HepG2 (cell line): ENCODE data around the gene PTPRD. TPM values are rescaled to one million over a fixed set of nuclear protein-coding genes. Genes with fewer than 3 reads are reported as not detected.

ENCODE experiments used
- ATAC-seq: fragments of 200-7000 bp; cut with Tn5 transposase; 3 replicates; pipeline ENCODE4 v1.9.1; 2020; ENCODE audit warnings: mild to moderate bottlenecking, moderate library complexity
- BruUV-seq: library from RNA; stranded (reverse); fragments of 400-500 nt; replicated peaks from 2 replicates; lab custom pipeline; 2021; lab: Mats Ljungman, UMichigan
- CTCF ChIA-PET: fragments of 300-600 bp; formaldehyde crosslinking; extraction: SDS; loops from one replicate; lab custom pipeline; 2021; ENCODE audit warnings: low total read pairs, inconsistent platforms, low intra/inter-chr PET ratio; lab: Yijun Ruan, JAX
- POLR2A ChIA-PET: fragments of 350-600 bp; sonication (Branson Sonifier 250); formaldehyde crosslinking; loops from one replicate; lab custom pipeline; 2020; ENCODE audit warnings: antibody characterized with exemption, inconsistent platforms; lab: Yijun Ruan, JAX
- DNase-seq: peaks from one replicate; pipeline ENCODE4 v3.0.0-alpha.2; 2015; ENCODE audit warnings: low spot score
- FAIRE-seq: peaks from 3 replicates; lab custom pipeline; 2011; peaks lifted over from hg19 to GRCh38; lab: Jason Lieb, UNC
- H2AFZ ChIP-seq: one replicate; pipeline ENCODE4 v1.6.1; 2011; ENCODE audit warnings: low read length, inconsistent platforms
- H3K27ac ChIP-seq: fragments of 300-600 bp; 3 replicates; pipeline ENCODE4 v1.8.0; 2011; ENCODE audit warnings: mixed run types, mild to moderate bottlenecking, mixed read lengths, low read length, inconsistent platforms; ENCODE audit not compliant: insufficient read depth; ENCODE audit errors: extremely low read length
- H3K27me3 ChIP-seq, 2 experiments: fragments of 200-600 bp in 1 of 2; 2 replicates in 1 of 2; 3 replicates in 1 of 2; pipeline versions ENCODE4 v1.6.0 to v1.8.0; 2011; ENCODE audit warnings: low read length in 2 of 2, mild to moderate bottlenecking in 2 of 2, moderate library complexity in 2 of 2, inconsistent platforms in 1 of 2; ENCODE audit not compliant: insufficient read depth in 2 of 2, control insufficient read depth in 1 of 2
- H3K36me3 ChIP-seq, 2 experiments: fragments of 200-600 bp in 1 of 2; replicated peaks in 1 of 2; 2 replicates in 1 of 2; 3 replicates in 1 of 2; pipeline versions ENCODE4 v1.5.1 to v1.8.0; 2011; ENCODE audit warnings: low read length in 2 of 2, inconsistent platforms in 1 of 2; ENCODE audit not compliant: insufficient read depth in 2 of 2, control insufficient read depth in 1 of 2
- H3K4me1 ChIP-seq: 2 replicates; pipeline ENCODE4 v1.5.1; 2012; ENCODE audit warnings: low read length, inconsistent platforms; ENCODE audit not compliant: insufficient read depth
- H3K4me2 ChIP-seq: 2 replicates; pipeline ENCODE4 v1.6.0; 2011; ENCODE audit warnings: low read depth, low read length, inconsistent platforms
- H3K4me3 ChIP-seq, 3 experiments: fragments of 200-600 bp in 1 of 3; sonication (generic), shearing (Covaris generic) in 1 of 3; replicated peaks in 1 of 3; 2 replicates each; pipeline ENCODE4 v1.5.1; 2011 to 2016; ENCODE audit warnings: low read length in 3 of 3, inconsistent platforms in 2 of 3, low read depth in 2 of 3, mild to moderate bottlenecking in 2 of 3, control low read depth in 1 of 3, mixed read lengths in 1 of 3; ENCODE audit not compliant: insufficient read depth in 1 of 3
- H3K79me2 ChIP-seq: one replicate; pipeline ENCODE4 v1.6.1; 2011; ENCODE audit warnings: low read length, inconsistent platforms; ENCODE audit not compliant: insufficient read depth
- H3K9ac ChIP-seq: 2 replicates; pipeline ENCODE4 v1.6.0; 2011; ENCODE audit warnings: mild to moderate bottlenecking, low read depth, low read length, inconsistent platforms; ENCODE audit not compliant: insufficient read depth
- H3K9me3 ChIP-seq: 2 replicates; pipeline ENCODE4 v1.5.1; 2012; ENCODE audit warnings: mild to moderate bottlenecking, low read length
- H4K20me1 ChIP-seq: 2 replicates; pipeline ENCODE4 v1.6.0; 2011; ENCODE audit warnings: inconsistent platforms, mild to moderate bottlenecking, low read length, moderate library complexity; ENCODE audit not compliant: insufficient read depth
- BRF2 ChIP-seq: sonication (generic); formaldehyde crosslinking; IDR thresholded peaks from 2 replicates; pipeline ENCODE4 v1.8.1; 2022; ENCODE audit warnings: mild to moderate bottlenecking, missing genetic modification reagents
- ETV6 ChIP-seq: sonication (generic); formaldehyde crosslinking; conservative IDR thresholded peaks from 2 replicates; pipeline ENCODE4 v1.4.0; 2020; ENCODE audit warnings: missing genetic modification reagents
- HOMEZ ChIP-seq: IDR thresholded peaks from 2 replicates; pipeline ENCODE4 v1.6.1; 2016; ENCODE audit warnings: low read depth
- NFAT5 ChIP-seq: sonication (generic); formaldehyde crosslinking; IDR thresholded peaks from 2 replicates; pipeline ENCODE4 v1.4.0; 2020; ENCODE audit warnings: missing genetic modification reagents
- SALL1 ChIP-seq: sonication (generic); formaldehyde crosslinking; IDR thresholded peaks from 2 replicates; pipeline ENCODE4 v1.8.0; 2022; ENCODE audit warnings: mild to moderate bottlenecking, missing genetic modification reagents
- TAF15 ChIP-seq: fragments of 200-400 bp; formaldehyde crosslinking; IDR thresholded peaks from one replicate; pipeline ENCODE4 v1.6.1; 2018; ENCODE audit warnings: mild to moderate bottlenecking, low read depth, low read length; ENCODE audit not compliant: poor library complexity, severe bottlenecking
- TCF12 ChIP-seq, 2 experiments: fragments of 450-650 bp in 1 of 2; sonication (generic) in 1 of 2; formaldehyde crosslinking in 1 of 2; IDR thresholded peaks; 2 replicates each; pipeline versions ENCODE4 v1.6.1 to v1.8.0; 2017 to 2022; ENCODE audit warnings: antibody characterized with exemption in 1 of 2, mild to moderate bottlenecking in 1 of 2, missing genetic modification reagents in 1 of 2, moderate library complexity in 1 of 2
- XRCC5 ChIP-seq: fragments of 200-400 bp; formaldehyde crosslinking; optimal IDR thresholded peaks from 2 replicates; pipeline ENCODE3; 2017; ENCODE audit warnings: mild to moderate bottlenecking, low read length
- ZEB1 ChIP-seq: IDR thresholded peaks from 2 replicates; pipeline ENCODE4 v1.6.1; 2012; ENCODE audit warnings: mild to moderate bottlenecking, low read depth, inconsistent platforms; ENCODE audit not compliant: insufficient replicate concordance
- ZNF720 ChIP-seq: sonication (generic); formaldehyde crosslinking; IDR thresholded peaks from 2 replicates; pipeline ENCODE4 v1.4.0; 2020; ENCODE audit warnings: missing genetic modification reagents
- ZNF879 ChIP-seq: sonication (generic); formaldehyde crosslinking; IDR thresholded peaks from 2 replicates; pipeline ENCODE4 v1.8.1; 2023; ENCODE audit warnings: missing genetic modification reagents
- WGBS: methylation state at CpG from one replicate; pipeline ENCODE4 v1.1.6; 2017; ENCODE audit warnings: low lambda C conversion rate; 5-methylcytosine and 5-hydroxymethylcytosine counted together
- in situ Hi-C: cut with HindIII; loops from 2 replicates; pipeline ENCODE4 v1.10.0; 2017; ENCODE audit warnings: low pct_unique_long_range_greater_than_20kb; ENCODE audit not compliant: extremely low pct_ligation_motif_present
- intact Hi-C: fragments of 100-400 bp; cut with micrococcal nuclease; formaldehyde crosslinking; loops from one replicate; pipeline ENCODE4 v1.10.0; 2022; ENCODE audit not compliant: unreplicated experiment
- polyA plus RNA-seq, 8 experiments: library from polyadenylated mRNA; depleted of rRNA in 3 of 8; stranded (reverse) in 7 of 8; unstranded in 1 of 8; fragments of >200 nt; fragmentation: Illumina TruSeq in 4 of 8; extraction: Trizol in 4 of 8; gene quantifications; 2 replicates each; pipeline versions ENCODE4 v1.2.1 to v1.2.3, GENCODE V29; 2011 to 2016; ENCODE audit warnings: low read depth in 4 of 8, missing spikeins in 1 of 8, mixed read lengths in 1 of 8; ENCODE audit not compliant: insufficient read depth in 1 of 8
- total RNA-seq, 5 experiments: library from RNA; depleted of rRNA; stranded (reverse); fragments of >200 nt; fragmentation: Illumina TruSeq; extraction: Trizol; gene quantifications; 2 replicates each; pipeline ENCODE4 v1.2.3, GENCODE V29; 2016; ENCODE audit warnings: low read depth in 1 of 5

The PTPRD gene
- total and polyA plus RNA-seq, 2 of the 13 experiments (the other 11 are each of a cell fraction or from before 2014, with no cell fraction given): 0.05 TPM; not detected in 1

GRCh38 chr9:8534828-8535227 lies 2078.0 kb downstream of the PTPRD start:
- intact Hi-C loops: no loop called here
- 0% methylated on average over 1 of the region's 1 CpG for WGBS
- no peaks in the 10 kb centered on the region for H3K4me1 ChIP-seq
- CTCF ChIA-PET: no interaction called here
- TF ChIP-seq TCF12 (IDR thresholded peaks at IDR 0.05) (no peak), TCF12 (CRISPR knock-in tag; IDR thresholded peaks at IDR 0.05) (no peak), ETV6 (CRISPR knock-in tag) (no peak), SALL1 (CRISPR knock-in tag) (no peak), HOMEZ (CRISPR knock-in tag) (no peak)
- TF ChIP-seq, all 625 proteins: peak for 0
- no peak for DNase-seq
- no TSS peak for BruUV-seq
- POLR2A ChIA-PET: no interaction called here
- Histone ChIP-seq H3K79me2 (no peaks in the 10 kb centered on the region), H3K27me3 (no peaks in the 10 kb centered on the region), H3K4me2 (no peak overlapping the region), H3K9me3 (peaks cover 13% of the 10 kb centered on the region), H2AFZ (no peak overlapping the region), H4K20me1 (no peaks in the 10 kb centered on the region), H3K4me3 (no peak overlapping the region), H3K27ac (no peak overlapping the region), H3K36me3 (no peaks in the 10 kb centered on the region), H3K9ac (no peak overlapping the region)
- no peak for ATAC-seq
- no peak for FAIRE-seq
- in situ Hi-C loops: no loop called here

- in situ Hi-C loops: no loop called here
- Histone ChIP-seq H3K9ac (no peak overlapping the region), H4K20me1 (no peaks in the 10 kb centered on the region), H3K79me2 (no peaks in the 10 kb centered on the region), H3K36me3 (no peaks in the 10 kb centered on the region), H3K27me3 (no peaks in the 10 kb centered on the region), H3K27ac (no peak overlapping the region), H3K4me2 (no peak overlapping the region), H3K9me3 (peaks cover 19% of the 10 kb centered on the region), H2AFZ (no peak overlapping the region), H3K4me1 (no peaks in the 10 kb centered on the region), H3K4me3 (no peak overlapping the region)
- DNase-seq (no peak), ATAC-seq (no peak), FAIRE-seq (no peak)
- intact Hi-C loops: no loop called here
- CTCF ChIA-PET: no interaction called here
- 4% methylated on average over 3 of the region's 3 CpGs for WGBS
- POLR2A ChIA-PET: no interaction called here
- no TSS peak for BruUV-seq
- TF ChIP-seq ZNF720 (no peak), BRF2 (CRISPR knock-in tag) (no peak), XRCC5 (no peak), ZNF879 (CRISPR knock-in tag) (no peak), NFAT5 (CRISPR knock-in tag) (no peak), TAF15 (no peak), ZEB1 (no peak)
Observed at GRCh38 chr9:8533681-8534080, 2079.1 kb downstream of the PTPRD start.
